GM18507 (cell line): ENCODE data around the gene ZNF71.

Experiments used
- DNase-seq: peaks from one replicate; pipeline ENCODE4 v3.0.0; 2011; ENCODE audit warnings: low read depth; ENCODE audit not compliant: insufficient read length; ENCODE audit errors: extremely low spot score
- FAIRE-seq: peaks from 2 replicates; lab custom pipeline; 2011; peaks lifted over from hg19 to GRCh38; lab: Jason Lieb, UNC

ZNF71 gene

GRCh38 chr19:56594783-56595547 lies at the start of gene ZNF71:
TSS of gene ZNF71 (plus strand) at chr19:56595302. CDS start at chr19:56601559, 6,257 bp downstream.
- peak; percentile 92 for DNase-seq
- FAIRE-seq, result peak; percentile 83

GRCh38 chr19:56547535-56547934 lies 47.6 kb upstream of the ZNF71 start:
- no peak for DNase-seq

GRCh38 chr19:56554272-56554869 lies 40.7 kb upstream of the ZNF71 start:
- no peak for DNase-seq
- no peak for FAIRE-seq

More at GRCh38 chr19:56547535-56547934, 47.6 kb upstream of the ZNF71 start:
- no peak for FAIRE-seq

DNA sequence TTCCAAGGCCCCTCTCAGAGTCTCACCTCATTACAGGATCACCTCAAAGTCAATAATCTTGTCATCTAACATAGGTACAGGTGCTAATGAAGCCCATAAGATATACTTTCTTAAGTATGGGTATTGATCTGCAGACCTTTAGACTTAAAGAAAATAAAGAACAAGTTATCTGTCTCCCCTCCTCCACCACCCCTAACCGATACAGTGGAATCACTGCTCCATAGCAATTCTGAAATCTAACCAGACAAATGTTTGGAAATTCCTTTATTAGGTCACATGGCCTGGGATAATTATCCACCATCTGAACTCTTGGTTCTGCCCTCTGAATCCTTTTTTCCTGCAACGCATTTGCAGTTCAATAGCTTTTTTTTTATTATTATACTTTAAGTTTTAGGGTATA lies 32.3 kb upstream of the ZNF71 start:
- FAIRE-seq (no peak), DNase-seq (no peak)

GRCh38 chr19:56566904-56567273 lies 28.2 kb upstream of the ZNF71 start:
- FAIRE-seq, result no peak
- DNase-seq, result peak; percentile 2

GRCh38 chr19:56567274-56568120 lies 27.6 kb upstream of the ZNF71 start, which contains the start of gene ZNF470:
TSS of gene ZNF470 (plus strand) at chr19:56567468. CDS start at chr19:56570312, 2,844 bp downstream.
- DNase-seq (peak; percentile 73), FAIRE-seq (peak; percentile 89)

- FAIRE-seq (no peak), DNase-seq (no peak)
Measured at GRCh38 chr19:56572589-56572988, 22.5 kb upstream of the ZNF71 start.

- DNase-seq (no peak), FAIRE-seq (no peak)
Measured at GRCh38 chr19:56573914-56574313, 21.2 kb upstream of the ZNF71 start.

DNA sequence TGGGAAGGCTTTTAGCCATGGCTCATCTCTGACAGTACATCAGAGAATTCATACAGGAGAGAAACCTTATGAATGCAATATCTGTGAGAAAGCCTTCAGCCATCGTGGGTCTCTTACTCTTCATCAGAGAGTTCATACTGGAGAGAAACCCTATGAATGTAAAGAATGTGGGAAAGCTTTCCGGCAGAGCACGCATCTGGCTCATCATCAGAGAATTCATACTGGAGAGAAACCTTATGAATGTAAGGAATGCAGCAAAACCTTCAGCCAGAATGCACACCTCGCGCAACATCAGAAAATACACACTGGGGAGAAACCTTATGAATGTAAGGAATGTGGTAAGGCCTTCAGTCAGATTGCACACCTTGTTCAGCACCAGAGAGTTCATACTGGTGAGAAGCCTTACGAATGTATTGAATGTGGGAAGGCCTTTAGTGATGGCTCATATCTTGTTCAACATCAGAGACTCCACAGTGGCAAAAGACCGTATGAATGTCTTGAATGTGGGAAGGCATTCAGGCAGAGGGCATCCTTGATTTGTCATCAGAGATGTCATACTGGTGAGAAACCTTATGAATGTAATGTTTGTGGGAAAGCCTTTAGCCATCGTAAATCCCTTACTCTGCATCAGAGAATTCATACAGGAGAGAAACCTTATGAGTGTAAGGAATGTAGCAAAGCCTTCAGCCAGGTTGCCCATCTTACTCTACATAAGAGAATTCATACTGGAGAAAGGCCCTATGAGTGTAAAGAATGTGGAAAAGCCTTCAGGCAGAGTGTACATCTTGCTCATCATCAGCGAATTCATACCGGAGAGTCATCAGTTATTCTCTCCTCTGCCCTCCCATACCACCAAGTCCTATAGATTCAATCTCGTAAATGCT lies 17.1 kb upstream of the ZNF71 start:
- DNase-seq (no peak), FAIRE-seq (no peak)

GRCh38 chr19:56594446-56594782 lies 688 bp upstream of the ZNF71 start:
- FAIRE-seq (no peak), DNase-seq (no peak)

- FAIRE-seq, result no peak
- DNase-seq, result no peak
Measured at GRCh38 chr19:56595548-56595899, 422 bp downstream of the ZNF71 start.

DNA sequence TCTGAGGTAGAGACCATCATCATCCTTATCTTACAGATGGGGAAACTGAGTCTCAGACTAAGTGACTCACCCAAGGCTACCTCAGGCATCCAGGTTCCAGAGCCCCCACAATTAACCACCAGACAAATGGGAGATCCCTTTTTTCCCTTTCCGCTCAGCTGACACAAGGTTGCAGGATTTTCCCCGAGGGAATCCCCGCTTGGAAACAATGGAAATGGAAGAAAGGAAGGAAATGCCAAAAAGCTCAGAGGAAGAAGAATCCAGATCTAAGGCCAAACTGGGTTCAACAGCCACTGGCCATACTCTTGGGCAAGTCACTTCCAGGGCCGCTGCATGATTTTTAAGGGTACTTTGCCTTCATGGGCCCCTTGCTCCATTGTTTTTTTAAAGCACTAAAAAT lies 1.6 kb downstream of the ZNF71 start:
- no peak for DNase-seq
- FAIRE-seq, result no peak

DNA sequence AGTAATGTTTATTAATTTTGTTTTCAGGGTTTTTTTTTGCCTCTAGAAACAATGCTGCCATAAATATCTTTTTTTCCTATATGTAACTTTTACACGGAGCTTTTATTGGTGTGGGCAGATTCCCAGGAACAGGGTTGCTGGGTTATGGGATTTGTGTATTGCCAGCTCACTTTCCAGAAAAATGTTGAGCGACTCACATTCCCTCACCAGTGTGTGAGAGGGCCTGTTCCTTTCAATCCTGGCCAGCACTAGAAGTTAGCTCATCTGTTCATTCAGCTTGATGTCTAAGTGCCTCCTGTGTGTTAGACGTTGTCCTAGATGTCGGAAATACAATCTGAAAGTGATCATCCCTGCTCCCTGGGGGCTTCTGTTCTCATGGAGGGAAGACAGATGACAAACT lies 2.6 kb downstream of the ZNF71 start:
- DNase-seq, result no peak

GRCh38 chr19:56601375-56601774 lies 6.3 kb downstream of the ZNF71 start:
- FAIRE-seq, result no peak
- DNase-seq, result no peak

More for the DNA sequence above, 2.6 kb downstream of the ZNF71 start:
- no peak for FAIRE-seq

DNA sequence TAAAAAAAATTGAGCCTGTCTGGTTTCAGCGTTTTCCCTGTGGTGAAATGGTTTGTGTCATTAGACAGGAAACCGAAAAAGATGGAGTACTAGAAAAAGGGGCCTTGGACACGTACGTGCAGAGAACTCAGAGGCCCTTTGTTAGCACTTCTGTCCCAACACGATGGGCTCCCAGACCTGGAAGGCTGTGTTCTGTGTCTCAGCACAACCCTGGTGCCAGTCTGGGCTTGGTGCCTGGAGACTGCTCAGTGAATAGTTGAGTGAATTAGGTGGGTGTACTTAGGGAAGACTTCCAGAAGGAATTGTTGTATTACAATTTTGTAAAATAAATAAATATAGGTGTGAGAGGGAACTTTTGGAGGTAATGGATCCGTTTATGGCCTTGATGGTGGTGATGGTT lies 8.7 kb downstream of the ZNF71 start:
- no peak for DNase-seq
- FAIRE-seq, result no peak

DNA sequence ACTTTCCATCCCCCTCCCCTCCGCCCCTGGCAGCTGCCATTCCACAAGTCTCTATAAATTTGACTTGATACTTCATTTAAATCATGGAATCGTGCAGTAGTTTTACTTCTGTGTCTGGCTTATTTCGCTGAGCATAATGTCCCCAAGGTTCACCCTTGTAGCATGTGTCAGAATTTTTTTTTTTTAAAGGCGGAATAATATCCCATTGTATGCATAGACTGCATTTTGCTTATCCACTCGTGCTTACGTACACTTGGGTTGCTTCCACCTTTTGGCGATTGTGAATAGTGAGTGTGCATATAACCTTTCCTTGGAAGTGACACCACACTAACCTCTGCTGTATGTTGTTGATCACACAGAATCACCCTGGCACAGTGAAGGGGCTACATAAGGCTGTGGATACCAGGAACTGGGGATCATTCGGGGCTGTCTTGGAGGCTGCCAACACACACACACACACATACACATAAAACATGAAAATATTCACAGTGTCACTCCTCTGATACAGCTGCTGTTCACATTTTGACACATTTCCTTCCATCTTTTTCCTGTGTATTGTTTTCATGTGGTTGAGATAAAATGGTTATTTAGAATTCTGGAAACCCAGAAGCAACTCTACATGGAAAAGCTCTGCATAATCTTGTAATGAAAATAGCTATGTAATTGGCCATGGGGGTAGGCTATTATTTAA lies 13.3 kb downstream of the ZNF71 start:
- DNase-seq (no peak), FAIRE-seq (no peak)

GRCh38 chr19:56611288-56611687 lies 16.2 kb downstream of the ZNF71 start:
- no peak for FAIRE-seq
- no peak for DNase-seq

DNA sequence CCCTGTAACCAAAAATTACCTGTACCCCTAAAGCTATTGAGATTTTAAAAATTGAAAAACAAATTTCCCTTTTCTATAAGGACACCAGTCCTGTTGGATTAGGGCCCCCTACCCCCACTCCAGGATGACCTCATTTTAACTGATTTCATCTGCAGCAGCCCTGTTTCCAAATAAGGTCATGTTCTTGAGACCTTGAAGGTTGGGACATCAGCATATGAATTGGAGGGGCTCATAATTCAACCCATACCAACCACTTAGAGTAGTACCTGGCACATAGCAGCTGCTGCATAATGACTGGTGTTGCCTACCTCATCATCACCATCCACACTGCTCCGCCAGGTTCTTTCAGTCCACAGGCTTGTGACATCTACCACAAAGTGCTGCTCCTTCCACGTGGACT lies 17.6 kb downstream of the ZNF71 start:
- no peak for DNase-seq
- no peak for FAIRE-seq

DNA sequence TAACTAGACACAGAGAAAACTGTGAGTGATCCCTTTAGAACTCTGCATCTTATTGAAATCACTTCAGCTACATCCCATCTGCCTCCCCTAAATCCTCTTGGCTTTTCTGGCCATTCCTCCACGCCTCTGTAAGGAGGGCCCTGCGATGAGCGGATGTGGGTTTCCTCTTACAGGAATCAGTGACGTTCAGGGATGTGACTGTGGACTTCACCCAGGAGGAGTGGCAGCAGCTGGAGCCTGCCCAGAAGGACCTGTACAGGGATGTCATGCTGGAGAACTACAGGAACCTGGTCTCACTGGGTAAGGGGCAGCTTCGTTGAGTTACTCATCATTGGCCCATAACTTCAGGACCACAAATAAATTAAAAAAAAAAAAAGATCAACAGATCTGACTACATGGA lies 18.5 kb downstream of the ZNF71 start:
- FAIRE-seq (no peak), DNase-seq (no peak)
